Activated T-cell treated with anti-CD3 and anti-CD28 coated beads for 4 hours (primary cell): ENCODE measurements around the gene OR2G2.

ENCODE experiments used
- DNase-seq: peaks from one replicate; pipeline ENCODE4 v3.0.0-alpha.2; 2020

Gene OR2G2

GRCh38 chr1:247588060-247588459, at the start of gene OR2G2:
Gene OR2G2 (plus strand): TSS chr1:247588360. CDS start chr1:247588360, 0 bp downstream.
- no peak for DNase-seq

- no peak for DNase-seq
Measured at GRCh38 chr1:247538561-247538960, 49.6 kb upstream of the OR2G2 start.

- DNase-seq, result no peak
Measured at GRCh38 chr1:247539215-247539614, 48.9 kb upstream of the OR2G2 start.

- DNase-seq, result no peak
Measured at GRCh38 chr1:247540581-247540980, 47.6 kb upstream of the OR2G2 start.

GRCh38 chr1:247542811-247543210, 45.3 kb upstream of the OR2G2 start:
- no peak for DNase-seq

GRCh38 chr1:247548092-247548491, 40.1 kb upstream of the OR2G2 start:
- no peak for DNase-seq

- no peak for DNase-seq
Measured at GRCh38 chr1:247548769-247549182, 39.4 kb upstream of the OR2G2 start, which contains the start of gene GCSAML. Gene GCSAML (plus strand): TSS chr1:247549134. CDS start chr1:247549192, 58 bp downstream.

- DNase-seq, result no peak
Measured at GRCh38 chr1:247551721-247552120, 36.4 kb upstream of the OR2G2 start.

- DNase-seq, result no peak
Measured at GRCh38 chr1:247552231-247552630, 35.9 kb upstream of the OR2G2 start.

- DNase-seq, result no peak
Measured at GRCh38 chr1:247557926-247558674, 30.1 kb upstream of the OR2G2 start.

- no peak for DNase-seq
Measured at GRCh38 chr1:247561711-247562110, 26.4 kb upstream of the OR2G2 start.

- DNase-seq, result no peak
Measured at GRCh38 chr1:247562198-247562597, 26.0 kb upstream of the OR2G2 start.

- no peak for DNase-seq
Measured at GRCh38 chr1:247574236-247574635, 13.9 kb upstream of the OR2G2 start.

- no peak for DNase-seq
Measured at GRCh38 chr1:247574664-247575063, 13.5 kb upstream of the OR2G2 start.

- DNase-seq, result no peak
Measured at GRCh38 chr1:247576514-247576913, 11.6 kb upstream of the OR2G2 start.

- no peak for DNase-seq
Measured at GRCh38 chr1:247578946-247579460, 9.2 kb upstream of the OR2G2 start.

- DNase-seq, result no peak
Measured at GRCh38 chr1:247605286-247605685, 17.1 kb downstream of the OR2G2 start, which contains the start of gene OR2G3. Gene OR2G3 (plus strand): TSS chr1:247605586. CDS start chr1:247605586, 0 bp downstream.

- DNase-seq, result no peak
Measured at GRCh38 chr1:247613405-247613804, 25.2 kb downstream of the OR2G2 start.

- no peak for DNase-seq
Measured at GRCh38 chr1:247614625-247615024, 26.5 kb downstream of the OR2G2 start.

- no peak for DNase-seq
Measured at GRCh38 chr1:247627951-247628350, 39.8 kb downstream of the OR2G2 start.

GRCh38 chr1:247638011-247638410, 49.9 kb downstream of the OR2G2 start:
- DNase-seq, result no peak

GRCh38 chr1:247638781-247639180, 50.6 kb downstream of the OR2G2 start:
- DNase-seq, result no peak
